ENCODE results near the gene THSD4. TPM values are rescaled to one million over a fixed set of nuclear protein-coding genes. Genes with fewer than 3 reads are reported as not detected.

Gene THSD4
- total and polyA plus RNA-seq, 2 of the 8 experiments (the other 6 are each of a cell fraction or from before 2014, with no cell fraction given) = 2.5 to 6.2 TPM

GRCh38 chr15:71143373-71144310 is 28.4 kb downstream of the THSD4 start:
- Histone ChIP-seq H3K4me1 (replicated peaks in 1 of 4; ENCODE audit: control insufficient read depth in 3 of 4, insufficient read depth in 4 of 4, low read length in 3 of 4) (peaks cover 0 to 5% (median 0%) of the 10 kb centered on the region in 4 experiments; a peak in 3 of 7 replicates), H2AFZ (ENCODE audit: low read length) (no peak overlapping the region), H2AK5ac (ENCODE audit: low read depth, low read length) (no peak overlapping the region), H2BK15ac (ENCODE audit: low read length) (no peak overlapping the region), H3K9ac (replicated peaks in 1 of 4; ENCODE audit: extremely low read depth in 1 of 4, low read depth in 3 of 4, low read length in 3 of 4) (no peak overlapping the region), H3K56ac (replicated peaks; ENCODE audit: insufficient read length, low read depth, low read length) (no peak overlapping the region), H3K9me3 (ENCODE audit: insufficient read depth in 2 of 2, low read depth in 1 of 2, low read length in 1 of 2) (no peaks in the 10 kb centered on the region), H3K4ac (replicated peaks; ENCODE audit: insufficient read length, low read depth, low read length) (no peak overlapping the region), H3K79me1 (ENCODE audit: low read depth, low read length) (no peaks in the 10 kb centered on the region; the same call in 1 of the 2 replicates), H2BK12ac (ENCODE audit: low read depth, low read length) (no peak overlapping the region), H3K14ac (ENCODE audit: insufficient read length) (no peak overlapping the region), H4K91ac (replicated peaks; ENCODE audit: insufficient read length, low read length) (no peak overlapping the region), H2BK20ac (ENCODE audit: low read length) (no peak overlapping the region), H3K23ac (ENCODE audit: insufficient read length) (no peak overlapping the region), H4K20me1 (replicated peaks in 1 of 2; ENCODE audit: control insufficient read depth in 1 of 2, insufficient read depth in 2 of 2, low read length in 2 of 2) (no peaks in the 10 kb centered on the region), H3K27me3 (replicated peaks in 1 of 4; ENCODE audit: control insufficient read depth in 3 of 4, extremely low read depth in 1 of 4, insufficient read depth in 3 of 4, low read length in 3 of 4) (no peaks in the 10 kb centered on the region), H3K79me2 (ENCODE audit: control insufficient read depth in 1 of 2, insufficient read depth in 2 of 2, low read length in 2 of 2) (no peaks in the 10 kb centered on the region), H4K5ac (ENCODE audit: insufficient read length, low read depth, low read length) (no peak overlapping the region), H4K8ac (ENCODE audit: extremely low read depth, insufficient read depth, low read length) (no peak overlapping the region), H2BK120ac (replicated peaks; ENCODE audit: low read depth, low read length) (no peak overlapping the region), H3K4me3 (ENCODE audit: extremely low read depth in 1 of 4, insufficient read depth in 2 of 4, low read depth in 3 of 4, low read length in 4 of 4) (no peak overlapping the region), H3K27ac (ENCODE audit: low read depth, low read length) (no peak overlapping the region), H2BK5ac (ENCODE audit: low read depth, low read length) (no peak overlapping the region), H3K23me2 (ENCODE audit: low read depth, low read length) (no peaks in the 10 kb centered on the region), H3K36me3 (ENCODE audit: control insufficient read depth in 2 of 4, insufficient read depth in 4 of 4, low read length in 3 of 4) (no peaks in the 10 kb centered on the region), H3K18ac (ENCODE audit: extremely low read depth, low read length) (no peak overlapping the region), H3K4me2 (ENCODE audit: insufficient read depth in 1 of 2, low read depth in 2 of 2, low read length in 2 of 2) (no peak overlapping the region)
- POLR2A ChIA-PET (ENCODE audit: partially characterized antibody) = no interaction called here
- no peak for FAIRE-seq
- CTCF ChIA-PET (ENCODE audit: partially characterized antibody) = interaction anchor here (1.2 to 1.5 kb wide), 2 partner anchors 9 to 300 kb away, joined by 3 to 4 read pairs; no protein-coding TSS in a partner anchor
- WGBS, 2 experiments (ENCODE audit: extremely low coverage in 1 of 2, insufficient coverage in 1 of 2, insufficient read length in 1 of 2, insufficient replicate concordance in 2 of 2, low coverage in 1 of 2, low lambda C conversion rate in 2 of 2, missing lambda C conversion rate in 1 of 2) = 83% methylated on average over 10 of the region's 10 CpGs; no CpG with 5 or more reads in 1 of the 2 experiments
- no peak for DNase-seq (ENCODE audit: low read depth in 1 of 2, low spot score in 2 of 2)
- no peak for TF ChIP-seq CEBPB (IDR thresholded peaks at IDR 0.05; ENCODE audit: low read depth, low read length)
- TF ChIP-seq GABPA (IDR thresholded peaks at IDR 0.05; ENCODE audit: borderline replicate concordance, insufficient read depth, low read length) = no peak
- TF ChIP-seq TAF1 (IDR thresholded peaks at IDR 0.05; ENCODE audit: low read depth, low read length) = no peak
- TF ChIP-seq, protein P1, sequence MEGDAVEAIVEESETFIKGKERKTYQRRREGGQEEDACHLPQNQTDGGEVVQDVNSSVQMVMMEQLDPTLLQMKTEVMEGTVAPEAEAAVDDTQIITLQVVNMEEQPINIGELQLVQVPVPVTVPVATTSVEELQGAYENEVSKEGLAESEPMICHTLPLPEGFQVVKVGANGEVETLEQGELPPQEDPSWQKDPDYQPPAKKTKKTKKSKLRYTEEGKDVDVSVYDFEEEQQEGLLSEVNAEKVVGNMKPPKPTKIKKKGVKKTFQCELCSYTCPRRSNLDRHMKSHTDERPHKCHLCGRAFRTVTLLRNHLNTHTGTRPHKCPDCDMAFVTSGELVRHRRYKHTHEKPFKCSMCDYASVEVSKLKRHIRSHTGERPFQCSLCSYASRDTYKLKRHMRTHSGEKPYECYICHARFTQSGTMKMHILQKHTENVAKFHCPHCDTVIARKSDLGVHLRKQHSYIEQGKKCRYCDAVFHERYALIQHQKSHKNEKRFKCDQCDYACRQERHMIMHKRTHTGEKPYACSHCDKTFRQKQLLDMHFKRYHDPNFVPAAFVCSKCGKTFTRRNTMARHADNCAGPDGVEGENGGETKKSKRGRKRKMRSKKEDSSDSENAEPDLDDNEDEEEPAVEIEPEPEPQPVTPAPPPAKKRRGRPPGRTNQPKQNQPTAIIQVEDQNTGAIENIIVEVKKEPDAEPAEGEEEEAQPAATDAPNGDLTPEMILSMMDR (IDR thresholded peaks at IDR 0.05; ENCODE audit: control extremely low read depth in 1 of 3, insufficient read depth in 1 of 3, low read depth in 1 of 3, low read length in 3 of 3) = no peak
- no peak for TF ChIP-seq CTBP2 (IDR thresholded peaks at IDR 0.05; ENCODE audit: borderline replicate concordance, insufficient read depth, insufficient read length, low read length)
- no peak for TF ChIP-seq EP300 (IDR thresholded peaks at IDR 0.05; ENCODE audit: borderline replicate concordance in 1 of 2, low read depth in 2 of 2, low read length in 2 of 2)
- no peak for TF ChIP-seq BCL11A (IDR thresholded peaks at IDR 0.05; ENCODE audit: low read depth in 2 of 2, low read length in 2 of 2)
- no peak for TF ChIP-seq CBX8 (IDR thresholded peaks at IDR 0.05; ENCODE audit: borderline replicate concordance, low read depth, low read length)
- TF ChIP-seq TBP (IDR thresholded peaks at IDR 0.05; ENCODE audit: low read depth, low read length) = no peak

All from H1 (cell line).